GM12878 (cell line): Measurements from ENCODE around the gene EP300. TPM values are rescaled to one million over a fixed set of nuclear protein-coding genes. Genes with fewer than 3 reads are reported as not detected.
"Not testable (repeated sequence)": the region's sequence is repeated elsewhere in the genome, so short reads cannot be mapped to it uniquely, and the experiment has no call there.

ENCODE experiments used
- ATAC-seq: fragments of 200-7000 bp; cut with Tn5 transposase; 3 replicates; pipeline ENCODE4 v1.9.1; 2020; ENCODE audit warnings: mild to moderate bottlenecking, moderate library complexity
- BruUV-seq: library from RNA; stranded (reverse); fragments of 400-500 nt; replicated peaks from 2 replicates; lab custom pipeline; 2021; lab: Mats Ljungman, UMichigan
- CTCF ChIA-PET: fragments of 300-600 bp; sonication (Branson Sonifier 250); formaldehyde crosslinking; extraction: SDS; loops from one replicate; lab custom pipeline; 2021; ENCODE audit warnings: inconsistent platforms; lab: Yijun Ruan, JAX
- POLR2A ChIA-PET: fragments of 350-600 bp; formaldehyde crosslinking; extraction: SDS; loops from one replicate; lab custom pipeline; 2021; ENCODE audit warnings: inconsistent platforms; lab: Charles Lee
- RAD21 ChIA-PET: fragments of 300-600 bp; sonication (Branson Sonifier 250); formaldehyde crosslinking; loops from one replicate; lab custom pipeline; 2023; ENCODE audit warnings: antibody characterized with exemption; ENCODE audit not compliant: unreplicated experiment; lab: Charles Lee
- SMC1A ChIA-PET: fragments of 300-600 bp; sonication (Branson Sonifier 250); formaldehyde crosslinking; loops from one replicate; lab custom pipeline; 2023; ENCODE audit not compliant: unreplicated experiment, uncharacterized antibody; lab: Charles Lee
- DNase-seq: peaks from one replicate; pipeline ENCODE4 v3.0.0-alpha.2; 2011; ENCODE audit warnings: low read depth, low spot score
- FAIRE-seq: peaks from 3 replicates; lab custom pipeline; 2011; peaks lifted over from hg19 to GRCh38; lab: Jason Lieb, UNC
- H2AFZ ChIP-seq: 2 replicates; pipeline ENCODE4 v1.6.0; 2011; ENCODE audit warnings: low read depth, low read length, control low read depth; ENCODE audit not compliant: control insufficient read depth
- H3K27ac ChIP-seq: 2 replicates; pipeline ENCODE4 v1.5.1; 2011; ENCODE audit warnings: control low read depth; ENCODE audit not compliant: control insufficient read depth, insufficient read depth
- H3K27me3 ChIP-seq, 2 experiments: replicated peaks in 1 of 2; 2 replicates each; pipeline versions ENCODE4 v1.6.0 to v1.6.1; 2011; ENCODE audit warnings: low read length in 1 of 2; ENCODE audit not compliant: control insufficient read depth in 2 of 2, insufficient read depth in 2 of 2
- H3K36me3 ChIP-seq, 2 experiments: 2 replicates each; pipeline ENCODE4 v1.5.1; 2011; ENCODE audit warnings: low read length in 1 of 2; ENCODE audit not compliant: control insufficient read depth in 2 of 2, insufficient read depth in 2 of 2
- H3K4me1 ChIP-seq: 2 replicates; pipeline ENCODE4 v1.6.1; 2011; ENCODE audit warnings: mild to moderate bottlenecking, low read length, moderate library complexity, mixed read lengths; ENCODE audit not compliant: control insufficient read depth, insufficient read depth
- H3K4me2 ChIP-seq: 2 replicates; pipeline ENCODE4 v1.6.0; 2011; ENCODE audit warnings: control low read depth; ENCODE audit not compliant: control insufficient read depth, insufficient read depth
- H3K4me3 ChIP-seq: fragments of 200-600 bp; sonication (generic); 2 replicates; pipeline ENCODE4 v1.5.1; 2016
- H3K79me2 ChIP-seq: 2 replicates; pipeline ENCODE4 v1.6.0; 2011; ENCODE audit warnings: low read length; ENCODE audit not compliant: control insufficient read depth, insufficient read depth
- H3K9ac ChIP-seq: 2 replicates; pipeline ENCODE4 v1.8.0; 2011; ENCODE audit warnings: low read length, control low read depth, mixed read lengths; ENCODE audit not compliant: control insufficient read depth, insufficient read depth
- H3K9me3 ChIP-seq: replicated peaks from 3 replicates; pipeline ENCODE4 v1.5.1; 2011; ENCODE audit warnings: mild to moderate bottlenecking, low read length; ENCODE audit not compliant: control insufficient read depth, insufficient read depth
- H4K20me1 ChIP-seq: 2 replicates; pipeline ENCODE4 v1.6.0; 2011; ENCODE audit not compliant: control insufficient read depth, insufficient read depth
- CREB1 ChIP-seq: IDR thresholded peaks from 2 replicates; pipeline ENCODE4 v1.6.1; 2012; ENCODE audit warnings: low read depth, mild to moderate bottlenecking, inconsistent platforms
- JUNB ChIP-seq: IDR thresholded peaks from 2 replicates; pipeline ENCODE4 v1.6.1; 2016; ENCODE audit warnings: antibody characterized with exemption, mild to moderate bottlenecking
- JUND ChIP-seq: IDR thresholded peaks from 2 replicates; pipeline ENCODE4 v1.6.1; 2012; ENCODE audit warnings: low read depth, mild to moderate bottlenecking, low read length, improper control_type of control experiment, moderate library complexity
- MEF2A ChIP-seq: IDR thresholded peaks from 2 replicates; pipeline ENCODE4 v1.6.1; 2011; ENCODE audit warnings: low read depth, mild to moderate bottlenecking, low read length, moderate library complexity; ENCODE audit not compliant: insufficient read depth
- POLR2A ChIP-seq: IDR thresholded peaks from 2 replicates; pipeline ENCODE4 v1.6.1; 2011; ENCODE audit warnings: low read depth, mild to moderate bottlenecking, low read length
- SMC3 ChIP-seq: IDR thresholded peaks from 2 replicates; pipeline ENCODE4 v1.6.1; 2011; ENCODE audit warnings: low read length, improper control_type of control experiment, borderline replicate concordance
- SUZ12 ChIP-seq: fragments of 200-600 bp; sonication (generic); IDR thresholded peaks from one replicate; pipeline ENCODE4 v1.6.1; 2018; ENCODE audit warnings: antibody characterized with exemption, mild to moderate bottlenecking; ENCODE audit not compliant: unreplicated experiment
- ZNF24 ChIP-seq: fragments of 450-650 bp; IDR thresholded peaks from 2 replicates; pipeline ENCODE4 v1.6.1; 2017; ENCODE audit warnings: antibody characterized with exemption, mild to moderate bottlenecking
- WGBS: methylation state at CpG from one replicate; pipeline ENCODE4 v1.1.6; 2016; ENCODE audit warnings: low lambda C conversion rate; ENCODE audit not compliant: insufficient replicate concordance, insufficient coverage; ENCODE audit errors: missing lambda C conversion rate; 5-methylcytosine and 5-hydroxymethylcytosine counted together
- in situ Hi-C: fragments of 300-500 bp; cut with MboI; formaldehyde crosslinking; loops from 9 replicates; pipeline ENCODE4 v1.14.3; 2018; ENCODE audit warnings: mixed read lengths
- intact Hi-C: fragments of 100-400 bp; cut with micrococcal nuclease; formaldehyde crosslinking; loops from one replicate; pipeline ENCODE4 v1.14.2; 2022; ENCODE audit not compliant: unreplicated experiment
- polyA plus RNA-seq, 11 experiments: library from polyadenylated mRNA; depleted of rRNA in 4 of 11; unstranded in 6 of 11; stranded (reverse) in 5 of 11; fragments of >200 nt; fragmentation: Nextera tagmentation in 4 of 11; fragmentation: Illumina TruSeq in 1 of 11; extraction: Ambion mirVana in 4 of 11; extraction: Trizol in 1 of 11; gene quantifications; 1 replicate in 1 of 11; 2 replicates in 10 of 11; pipeline versions ENCODE4 v1.2.1 to v1.2.3, GENCODE V29; 2011 to 2016; ENCODE audit warnings: inconsistent platforms in 2 of 11, missing spikeins in 2 of 11, low read depth in 1 of 11
- total RNA-seq, 4 experiments: library from RNA; depleted of rRNA in 3 of 4; stranded (reverse); fragments of >200 nt in 3 of 4; fragmentation: Illumina TruSeq in 1 of 4; extraction: Trizol in 1 of 4; gene quantifications; 2 replicates each; pipeline versions ENCODE4 v1.2.1 to v1.2.3, GENCODE V29; 2013 to 2021
- TF ChIP-seq, protein P1 (sequence below): fragments of 450-650 bp; formaldehyde crosslinking; IDR thresholded peaks from 2 replicates; pipeline ENCODE4 v1.4.0; 2020; ENCODE audit warnings: mild to moderate bottlenecking, moderate library complexity
- TF ChIP-seq, protein P2 (sequence below): IDR thresholded peaks from 2 replicates; pipeline ENCODE4 v1.6.1; 2011; ENCODE audit warnings: borderline replicate concordance, low read depth, mild to moderate bottlenecking, moderate library complexity, low read length; ENCODE audit not compliant: insufficient read depth, poor library complexity, severe bottlenecking
- TF ChIP-seq, protein P3 (sequence below), 3 experiments: IDR thresholded peaks in 2 of 3; conservative IDR thresholded peaks in 1 of 3; 2 replicates each; pipeline ENCODE4 v1.5.1; 2011; ENCODE audit warnings: low read depth in 3 of 3, low read length in 3 of 3, mild to moderate bottlenecking in 3 of 3, control low read depth in 2 of 3, moderate library complexity in 2 of 3, inconsistent platforms in 1 of 3, mixed read lengths in 1 of 3; ENCODE audit not compliant: control insufficient read depth in 2 of 3, insufficient read depth in 1 of 3; ENCODE audit errors: extremely low read depth in 1 of 3
- TF ChIP-seq, protein P4 (sequence below): fragments of 450-650 bp; conservative IDR thresholded peaks from 2 replicates; pipeline ENCODE4 v1.6.1; 2017; ENCODE audit warnings: mild to moderate bottlenecking, moderate library complexity

EP300 gene
- total and polyA plus RNA-seq, 10 of the 15 experiments (the other 5 are each of a cell fraction or from before 2014, with no cell fraction given): 5.5 to 48.5 (median 23.6) TPM

GRCh38 chr22:41043722-41044121 is 48.7 kb upstream of the EP300 start (continued):
- TF ChIP-seq, protein P1, sequence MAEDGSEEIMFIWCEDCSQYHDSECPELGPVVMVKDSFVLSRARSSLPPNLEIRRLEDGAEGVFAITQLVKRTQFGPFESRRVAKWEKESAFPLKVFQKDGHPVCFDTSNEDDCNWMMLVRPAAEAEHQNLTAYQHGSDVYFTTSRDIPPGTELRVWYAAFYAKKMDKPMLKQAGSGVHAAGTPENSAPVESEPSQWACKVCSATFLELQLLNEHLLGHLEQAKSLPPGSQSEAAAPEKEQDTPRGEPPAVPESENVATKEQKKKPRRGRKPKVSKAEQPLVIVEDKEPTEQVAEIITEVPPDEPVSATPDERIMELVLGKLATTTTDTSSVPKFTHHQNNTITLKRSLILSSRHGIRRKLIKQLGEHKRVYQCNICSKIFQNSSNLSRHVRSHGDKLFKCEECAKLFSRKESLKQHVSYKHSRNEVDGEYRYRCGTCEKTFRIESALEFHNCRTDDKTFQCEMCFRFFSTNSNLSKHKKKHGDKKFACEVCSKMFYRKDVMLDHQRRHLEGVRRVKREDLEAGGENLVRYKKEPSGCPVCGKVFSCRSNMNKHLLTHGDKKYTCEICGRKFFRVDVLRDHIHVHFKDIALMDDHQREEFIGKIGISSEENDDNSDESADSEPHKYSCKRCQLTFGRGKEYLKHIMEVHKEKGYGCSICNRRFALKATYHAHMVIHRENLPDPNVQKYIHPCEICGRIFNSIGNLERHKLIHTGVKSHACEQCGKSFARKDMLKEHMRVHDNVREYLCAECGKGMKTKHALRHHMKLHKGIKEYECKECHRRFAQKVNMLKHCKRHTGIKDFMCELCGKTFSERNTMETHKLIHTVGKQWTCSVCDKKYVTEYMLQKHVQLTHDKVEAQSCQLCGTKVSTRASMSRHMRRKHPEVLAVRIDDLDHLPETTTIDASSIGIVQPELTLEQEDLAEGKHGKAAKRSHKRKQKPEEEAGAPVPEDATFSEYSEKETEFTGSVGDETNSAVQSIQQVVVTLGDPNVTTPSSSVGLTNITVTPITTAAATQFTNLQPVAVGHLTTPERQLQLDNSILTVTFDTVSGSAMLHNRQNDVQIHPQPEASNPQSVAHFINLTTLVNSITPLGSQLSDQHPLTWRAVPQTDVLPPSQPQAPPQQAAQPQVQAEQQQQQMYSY: no peak
- TF ChIP-seq ZNF24 (no peak), MEF2A (no peak), SUZ12 (no peak), JUNB (no peak), POLR2A (no peak), SMC3 (no peak), CREB1 (no peak), JUND (no peak)
- TF ChIP-seq, protein P2, sequence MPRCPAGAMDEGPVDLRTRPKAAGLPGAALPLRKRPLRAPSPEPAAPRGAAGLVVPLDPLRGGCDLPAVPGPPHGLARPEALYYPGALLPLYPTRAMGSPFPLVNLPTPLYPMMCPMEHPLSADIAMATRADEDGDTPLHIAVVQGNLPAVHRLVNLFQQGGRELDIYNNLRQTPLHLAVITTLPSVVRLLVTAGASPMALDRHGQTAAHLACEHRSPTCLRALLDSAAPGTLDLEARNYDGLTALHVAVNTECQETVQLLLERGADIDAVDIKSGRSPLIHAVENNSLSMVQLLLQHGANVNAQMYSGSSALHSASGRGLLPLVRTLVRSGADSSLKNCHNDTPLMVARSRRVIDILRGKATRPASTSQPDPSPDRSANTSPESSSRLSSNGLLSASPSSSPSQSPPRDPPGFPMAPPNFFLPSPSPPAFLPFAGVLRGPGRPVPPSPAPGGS: no peak
- TF ChIP-seq, protein P3, sequence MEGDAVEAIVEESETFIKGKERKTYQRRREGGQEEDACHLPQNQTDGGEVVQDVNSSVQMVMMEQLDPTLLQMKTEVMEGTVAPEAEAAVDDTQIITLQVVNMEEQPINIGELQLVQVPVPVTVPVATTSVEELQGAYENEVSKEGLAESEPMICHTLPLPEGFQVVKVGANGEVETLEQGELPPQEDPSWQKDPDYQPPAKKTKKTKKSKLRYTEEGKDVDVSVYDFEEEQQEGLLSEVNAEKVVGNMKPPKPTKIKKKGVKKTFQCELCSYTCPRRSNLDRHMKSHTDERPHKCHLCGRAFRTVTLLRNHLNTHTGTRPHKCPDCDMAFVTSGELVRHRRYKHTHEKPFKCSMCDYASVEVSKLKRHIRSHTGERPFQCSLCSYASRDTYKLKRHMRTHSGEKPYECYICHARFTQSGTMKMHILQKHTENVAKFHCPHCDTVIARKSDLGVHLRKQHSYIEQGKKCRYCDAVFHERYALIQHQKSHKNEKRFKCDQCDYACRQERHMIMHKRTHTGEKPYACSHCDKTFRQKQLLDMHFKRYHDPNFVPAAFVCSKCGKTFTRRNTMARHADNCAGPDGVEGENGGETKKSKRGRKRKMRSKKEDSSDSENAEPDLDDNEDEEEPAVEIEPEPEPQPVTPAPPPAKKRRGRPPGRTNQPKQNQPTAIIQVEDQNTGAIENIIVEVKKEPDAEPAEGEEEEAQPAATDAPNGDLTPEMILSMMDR (IDR thresholded peaks at IDR 0.05 in 2 of 3, conservative IDR thresholded peaks at IDR 0.05 in 1 of 3; ENCODE audit: control insufficient read depth in 2 of 3, extremely low read depth in 1 of 3, insufficient read depth in 1 of 3, low read depth in 3 of 3, low read length in 3 of 3): no peak
- TF ChIP-seq, protein P4, sequence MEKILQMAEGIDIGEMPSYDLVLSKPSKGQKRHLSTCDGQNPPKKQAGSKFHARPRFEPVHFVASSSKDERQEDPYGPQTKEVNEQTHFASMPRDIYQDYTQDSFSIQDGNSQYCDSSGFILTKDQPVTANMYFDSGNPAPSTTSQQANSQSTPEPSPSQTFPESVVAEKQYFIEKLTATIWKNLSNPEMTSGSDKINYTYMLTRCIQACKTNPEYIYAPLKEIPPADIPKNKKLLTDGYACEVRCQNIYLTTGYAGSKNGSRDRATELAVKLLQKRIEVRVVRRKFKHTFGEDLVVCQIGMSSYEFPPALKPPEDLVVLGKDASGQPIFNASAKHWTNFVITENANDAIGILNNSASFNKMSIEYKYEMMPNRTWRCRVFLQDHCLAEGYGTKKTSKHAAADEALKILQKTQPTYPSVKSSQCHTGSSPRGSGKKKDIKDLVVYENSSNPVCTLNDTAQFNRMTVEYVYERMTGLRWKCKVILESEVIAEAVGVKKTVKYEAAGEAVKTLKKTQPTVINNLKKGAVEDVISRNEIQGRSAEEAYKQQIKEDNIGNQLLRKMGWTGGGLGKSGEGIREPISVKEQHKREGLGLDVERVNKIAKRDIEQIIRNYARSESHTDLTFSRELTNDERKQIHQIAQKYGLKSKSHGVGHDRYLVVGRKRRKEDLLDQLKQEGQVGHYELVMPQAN: no peak

GRCh38 chr22:41045575-41045974 is 46.8 kb upstream of the EP300 start:
- SMC1A ChIA-PET: interaction anchor here (1.1 kb wide), 1 partner anchor 10 kb away, joined by 3 read pairs; no protein-coding TSS in a partner anchor
- H3K36me3 ChIP-seq, H3K9me3 ChIP-seq, H3K4me3 ChIP-seq, H3K9ac ChIP-seq, RAD21 ChIA-PET, FAIRE-seq, H3K4me1 ChIP-seq, BruUV-seq, ATAC-seq, H3K27me3 ChIP-seq, POLR2A ChIA-PET, DNase-seq, H3K4me2 ChIP-seq, in situ Hi-C loops, H3K79me2 ChIP-seq, intact Hi-C loops, H4K20me1 ChIP-seq, H3K27ac ChIP-seq, H2AFZ ChIP-seq: not testable (repeated sequence)
- 78% methylated on average over 12 of the region's 12 CpGs for WGBS
- CTCF ChIA-PET: interaction anchor here (0.7 kb wide), 1 partner anchor 13 kb away, joined by 3 read pairs; no protein-coding TSS in a partner anchor
